Measurements from ENCODE around the gene TMEM119.

DNA sequence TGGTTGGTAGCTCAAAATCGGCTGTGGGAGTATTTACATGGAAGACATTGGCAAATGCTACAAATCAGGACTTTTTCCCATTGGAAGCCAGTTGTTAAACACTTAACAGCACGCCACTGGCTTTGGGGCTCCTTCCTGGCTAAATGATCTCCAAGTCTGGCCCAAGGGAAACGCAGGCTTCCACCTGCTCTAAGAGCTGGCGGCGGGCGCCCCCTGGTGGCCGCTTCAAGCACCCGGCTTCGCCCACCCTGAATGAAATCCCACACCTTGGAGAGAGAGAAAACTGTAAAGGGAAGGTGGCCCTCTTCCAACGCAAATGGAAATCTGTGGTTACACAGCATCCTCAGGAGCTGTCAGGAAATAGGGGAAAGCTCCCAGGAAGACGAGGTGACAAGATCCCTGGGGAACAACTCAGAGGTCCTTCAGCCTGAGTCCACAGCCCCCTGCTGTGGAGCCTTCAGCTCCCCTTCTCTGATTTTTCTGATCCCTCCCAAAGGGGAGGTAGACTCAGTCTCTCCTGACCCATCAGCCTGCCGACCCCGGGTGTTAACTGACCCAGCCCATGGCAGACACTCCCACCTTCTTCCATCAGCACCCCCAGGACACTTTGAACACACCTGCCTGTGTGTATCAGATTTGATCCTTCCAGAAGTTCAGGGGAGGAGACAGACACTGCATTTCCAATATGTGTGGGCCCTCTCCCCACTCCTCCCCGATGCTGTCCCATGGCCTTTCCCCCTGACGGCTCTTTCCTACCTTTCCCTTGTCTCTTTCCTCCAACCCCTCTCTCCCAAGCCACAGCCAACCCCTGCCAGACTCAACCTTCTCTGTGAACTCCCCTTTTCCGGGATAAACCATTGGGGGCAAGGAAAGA lies 20.4 kb upstream of the TMEM119 start:
- TF ChIP-seq, protein P1, sequence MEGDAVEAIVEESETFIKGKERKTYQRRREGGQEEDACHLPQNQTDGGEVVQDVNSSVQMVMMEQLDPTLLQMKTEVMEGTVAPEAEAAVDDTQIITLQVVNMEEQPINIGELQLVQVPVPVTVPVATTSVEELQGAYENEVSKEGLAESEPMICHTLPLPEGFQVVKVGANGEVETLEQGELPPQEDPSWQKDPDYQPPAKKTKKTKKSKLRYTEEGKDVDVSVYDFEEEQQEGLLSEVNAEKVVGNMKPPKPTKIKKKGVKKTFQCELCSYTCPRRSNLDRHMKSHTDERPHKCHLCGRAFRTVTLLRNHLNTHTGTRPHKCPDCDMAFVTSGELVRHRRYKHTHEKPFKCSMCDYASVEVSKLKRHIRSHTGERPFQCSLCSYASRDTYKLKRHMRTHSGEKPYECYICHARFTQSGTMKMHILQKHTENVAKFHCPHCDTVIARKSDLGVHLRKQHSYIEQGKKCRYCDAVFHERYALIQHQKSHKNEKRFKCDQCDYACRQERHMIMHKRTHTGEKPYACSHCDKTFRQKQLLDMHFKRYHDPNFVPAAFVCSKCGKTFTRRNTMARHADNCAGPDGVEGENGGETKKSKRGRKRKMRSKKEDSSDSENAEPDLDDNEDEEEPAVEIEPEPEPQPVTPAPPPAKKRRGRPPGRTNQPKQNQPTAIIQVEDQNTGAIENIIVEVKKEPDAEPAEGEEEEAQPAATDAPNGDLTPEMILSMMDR (IDR thresholded peaks at IDR 0.05) = peak; percentile 95 to 98 (median 96)
- TF ChIP-seq POLR2A (IDR thresholded peaks at IDR 0.05) = no peak
